ENCODE data around the gene DCAF11. TPM values are rescaled to one million over a fixed set of nuclear protein-coding genes. Genes with fewer than 3 reads are reported as not detected.

Gene DCAF11
- total RNA-seq, 1 experiment from 2014 or later = 68.2 TPM

DNA sequence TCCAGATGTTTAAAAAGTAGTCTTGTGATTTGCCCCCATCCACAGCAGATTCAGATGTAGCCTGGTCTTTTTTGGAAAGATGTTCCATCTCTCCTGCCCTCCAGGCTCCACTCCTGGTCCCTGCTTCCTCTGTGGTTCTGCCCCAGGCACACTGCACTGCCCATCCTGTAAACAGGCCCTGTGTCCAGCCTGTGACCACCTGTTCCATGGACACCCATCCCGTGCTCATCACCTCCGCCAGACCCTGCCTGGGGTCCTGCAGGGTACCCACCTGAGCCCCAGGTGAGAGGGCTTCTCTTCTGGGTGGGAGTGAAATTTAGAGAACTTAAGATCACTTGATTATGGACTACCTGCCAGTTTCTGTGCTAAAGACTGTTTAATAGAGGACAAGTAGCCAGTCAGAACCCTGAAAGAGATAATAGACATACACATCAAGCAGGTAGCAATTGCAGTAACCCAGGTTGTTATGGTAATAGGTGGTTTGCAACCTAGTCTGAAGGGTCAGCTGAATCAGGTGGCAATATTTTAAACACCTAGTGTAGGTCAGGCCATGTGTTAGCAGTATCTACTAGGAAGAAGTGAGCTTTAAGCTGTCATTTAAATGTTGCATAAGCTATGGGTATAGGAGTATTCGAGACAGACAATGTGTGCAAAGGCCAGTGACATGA lies 34.9 kb downstream of the DCAF11 start:
- intact Hi-C loops (cut with micrococcal nuclease) = no loop called here
- no peak for DNase-seq
- Histone ChIP-seq H3K4me2 (ENCODE audit: low read length) (no peak overlapping the region), H3K9me2 (replicated peaks; ENCODE audit: low read length) (no peaks in the 10 kb centered on the region), H4K20me1 (ENCODE audit: low read length) (no peaks in the 10 kb centered on the region), H3K27ac (ENCODE audit: low read length) (no peak overlapping the region), H3K27me3 (ENCODE audit: low read length) (no peaks in the 10 kb centered on the region), H3K36me3 (ENCODE audit: low read depth, low read length) (peaks cover 23% of the 10 kb centered on the region; the same call in 1 of the 2 replicates), H3F3A (ENCODE audit: low read length, unreplicated experiment) (no peaks in the 10 kb centered on the region), H3K9me3 (ENCODE audit: low read length) (no peaks in the 10 kb centered on the region), H3K9ac (ENCODE audit: low read length) (no peak overlapping the region), H3K4me3 (ENCODE audit: low read length) (no peak overlapping the region), H2AFZ (ENCODE audit: low read length) (no peak overlapping the region), H3K79me2 (ENCODE audit: low read length) (peaks cover 45% of the 10 kb centered on the region), H3K4me1 (ENCODE audit: insufficient read depth, low read length) (peaks cover 17% of the 10 kb centered on the region)
- no peak for ATAC-seq
- ChIA-PET CTCF (no interaction called here), POLR2A (ENCODE audit: unreplicated experiment) (no interaction called here)
- no TSS peak for BruUV-seq (replicated peaks)
- TF ChIP-seq EZH2phosphoT487 (IDR thresholded peaks at IDR 0.05; ENCODE audit: borderline replicate concordance, low read length) (no peak), EZH2 (IDR thresholded peaks at IDR 0.05; ENCODE audit: low read length, unreplicated experiment) (no peak)
- TF ChIP-seq, protein P1, sequence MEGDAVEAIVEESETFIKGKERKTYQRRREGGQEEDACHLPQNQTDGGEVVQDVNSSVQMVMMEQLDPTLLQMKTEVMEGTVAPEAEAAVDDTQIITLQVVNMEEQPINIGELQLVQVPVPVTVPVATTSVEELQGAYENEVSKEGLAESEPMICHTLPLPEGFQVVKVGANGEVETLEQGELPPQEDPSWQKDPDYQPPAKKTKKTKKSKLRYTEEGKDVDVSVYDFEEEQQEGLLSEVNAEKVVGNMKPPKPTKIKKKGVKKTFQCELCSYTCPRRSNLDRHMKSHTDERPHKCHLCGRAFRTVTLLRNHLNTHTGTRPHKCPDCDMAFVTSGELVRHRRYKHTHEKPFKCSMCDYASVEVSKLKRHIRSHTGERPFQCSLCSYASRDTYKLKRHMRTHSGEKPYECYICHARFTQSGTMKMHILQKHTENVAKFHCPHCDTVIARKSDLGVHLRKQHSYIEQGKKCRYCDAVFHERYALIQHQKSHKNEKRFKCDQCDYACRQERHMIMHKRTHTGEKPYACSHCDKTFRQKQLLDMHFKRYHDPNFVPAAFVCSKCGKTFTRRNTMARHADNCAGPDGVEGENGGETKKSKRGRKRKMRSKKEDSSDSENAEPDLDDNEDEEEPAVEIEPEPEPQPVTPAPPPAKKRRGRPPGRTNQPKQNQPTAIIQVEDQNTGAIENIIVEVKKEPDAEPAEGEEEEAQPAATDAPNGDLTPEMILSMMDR (conservative IDR thresholded peaks at IDR 0.05; ENCODE audit: low read depth, low read length) = no peak

DNA sequence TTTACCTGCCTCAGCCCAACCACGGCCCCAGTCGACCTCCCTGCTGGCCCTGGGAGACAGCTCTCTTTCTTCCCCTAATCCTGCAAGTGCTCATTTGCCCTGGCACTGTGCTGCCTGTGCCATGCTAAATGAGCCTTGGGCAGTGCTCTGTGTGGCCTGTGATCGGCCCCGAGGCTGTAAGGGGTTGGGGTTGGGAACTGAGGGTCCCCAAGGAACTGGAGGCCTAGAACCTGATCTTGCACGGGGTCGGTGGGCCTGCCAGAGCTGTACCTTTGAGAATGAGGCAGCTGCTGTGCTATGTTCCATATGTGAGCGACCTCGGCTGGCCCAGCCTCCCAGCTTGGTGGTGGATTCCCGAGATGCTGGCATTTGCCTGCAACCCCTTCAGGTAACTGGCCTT lies 35.5 kb downstream of the DCAF11 start:
- H3K79me2 ChIP-seq (ENCODE audit: low read length) = peaks cover 39% of the 10 kb centered on the region
- no peaks in the 10 kb centered on the region for H4K20me1 ChIP-seq (ENCODE audit: low read length)
- H3K9ac ChIP-seq (ENCODE audit: low read length) = no peak overlapping the region
- H3F3A ChIP-seq (ENCODE audit: low read length, unreplicated experiment) = no peaks in the 10 kb centered on the region
- TF ChIP-seq, protein P1 (conservative IDR thresholded peaks at IDR 0.05; ENCODE audit: low read depth, low read length) = no peak
- TF ChIP-seq EZH2 (IDR thresholded peaks at IDR 0.05; ENCODE audit: low read length, unreplicated experiment) (no peak), EZH2phosphoT487 (IDR thresholded peaks at IDR 0.05; ENCODE audit: borderline replicate concordance, low read length) (no peak)
- no peaks in the 10 kb centered on the region for H3K27me3 ChIP-seq (ENCODE audit: low read length)
- DNase-seq = no peak
- no peak overlapping the region for H3K27ac ChIP-seq (ENCODE audit: low read length)
- H3K36me3 ChIP-seq (ENCODE audit: low read depth, low read length) = peaks cover 29% of the 10 kb centered on the region; the same call in 1 of the 2 replicates
- H3K4me2 ChIP-seq (ENCODE audit: low read length) = no peak overlapping the region
- ATAC-seq = no peak
- H2AFZ ChIP-seq (ENCODE audit: low read length) = no peak overlapping the region
- H3K9me3 ChIP-seq (ENCODE audit: low read length) = no peaks in the 10 kb centered on the region
- intact Hi-C loops (cut with micrococcal nuclease) = no loop called here
- ChIA-PET CTCF (no interaction called here), POLR2A (ENCODE audit: unreplicated experiment) (no interaction called here)
- no TSS peak for BruUV-seq (replicated peaks)
- no peaks in the 10 kb centered on the region for H3K9me2 ChIP-seq (replicated peaks; ENCODE audit: low read length)
- H3K4me1 ChIP-seq (ENCODE audit: insufficient read depth, low read length) = peaks cover 17% of the 10 kb centered on the region
- H3K4me3 ChIP-seq (ENCODE audit: low read length) = no peak overlapping the region

DNA sequence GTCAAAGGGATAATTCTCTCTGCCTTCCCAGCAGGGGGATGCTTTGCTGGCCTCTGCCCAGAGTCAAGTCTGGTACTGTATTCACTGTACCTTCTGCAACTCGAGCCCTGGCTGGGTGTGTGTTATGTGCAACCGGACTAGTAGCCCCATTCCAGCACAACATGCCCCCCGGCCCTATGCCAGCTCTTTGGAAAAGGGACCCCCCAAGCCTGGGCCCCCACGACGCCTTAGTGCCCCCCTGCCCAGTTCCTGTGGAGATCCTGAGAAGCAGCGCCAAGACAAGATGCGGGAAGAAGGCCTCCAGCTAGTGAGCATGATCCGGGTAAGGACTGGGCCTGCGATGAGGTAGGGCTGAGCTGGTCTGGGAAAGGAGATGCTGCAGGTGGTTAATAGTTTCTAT lies 36.0 kb downstream of the DCAF11 start:
- H3K36me3 ChIP-seq (ENCODE audit: low read depth, low read length) = peaks cover 34% of the 10 kb centered on the region; the same call in 1 of the 2 replicates
- no peak for DNase-seq
- H3K27ac ChIP-seq (ENCODE audit: low read length) = no peak overlapping the region
- POLR2A ChIA-PET (ENCODE audit: unreplicated experiment) = no interaction called here
- no peak for ATAC-seq
- H3K79me2 ChIP-seq (ENCODE audit: low read length) = peaks cover 34% of the 10 kb centered on the region
- CTCF ChIA-PET = no interaction called here
- H3K9me2 ChIP-seq (replicated peaks; ENCODE audit: low read length) = no peaks in the 10 kb centered on the region
- no peak for TF ChIP-seq EZH2phosphoT487 (IDR thresholded peaks at IDR 0.05; ENCODE audit: borderline replicate concordance, low read length)
- TF ChIP-seq, protein P1 (conservative IDR thresholded peaks at IDR 0.05; ENCODE audit: low read depth, low read length) = no peak
- no peak for TF ChIP-seq EZH2 (IDR thresholded peaks at IDR 0.05; ENCODE audit: low read length, unreplicated experiment)
- H3K9me3 ChIP-seq (ENCODE audit: low read length) = no peaks in the 10 kb centered on the region
- no peaks in the 10 kb centered on the region for H3K27me3 ChIP-seq (ENCODE audit: low read length)
- H2AFZ ChIP-seq (ENCODE audit: low read length) = no peak overlapping the region
- H3F3A ChIP-seq (ENCODE audit: low read length, unreplicated experiment) = peaks cover 3% of the 10 kb centered on the region
- intact Hi-C loops (cut with micrococcal nuclease) = no loop called here
- H3K4me1 ChIP-seq (ENCODE audit: insufficient read depth, low read length) = peaks cover 12% of the 10 kb centered on the region
- no TSS peak for BruUV-seq (replicated peaks)
- H4K20me1 ChIP-seq (ENCODE audit: low read length) = no peaks in the 10 kb centered on the region
- H3K4me2 ChIP-seq (ENCODE audit: low read length) = no peak overlapping the region
- H3K9ac ChIP-seq (ENCODE audit: low read length) = no peak overlapping the region
- H3K4me3 ChIP-seq (ENCODE audit: low read length) = no peak overlapping the region
